DMS 273 (cell line): ENCODE results near the gene PPARGC1A.

Experiments
- DNase-seq: peaks from one replicate; lab custom pipeline; 2025; ENCODE audit not compliant: unreplicated experiment; lab: John Stamatoyannopoulos, UW

Gene PPARGC1A, protein sequence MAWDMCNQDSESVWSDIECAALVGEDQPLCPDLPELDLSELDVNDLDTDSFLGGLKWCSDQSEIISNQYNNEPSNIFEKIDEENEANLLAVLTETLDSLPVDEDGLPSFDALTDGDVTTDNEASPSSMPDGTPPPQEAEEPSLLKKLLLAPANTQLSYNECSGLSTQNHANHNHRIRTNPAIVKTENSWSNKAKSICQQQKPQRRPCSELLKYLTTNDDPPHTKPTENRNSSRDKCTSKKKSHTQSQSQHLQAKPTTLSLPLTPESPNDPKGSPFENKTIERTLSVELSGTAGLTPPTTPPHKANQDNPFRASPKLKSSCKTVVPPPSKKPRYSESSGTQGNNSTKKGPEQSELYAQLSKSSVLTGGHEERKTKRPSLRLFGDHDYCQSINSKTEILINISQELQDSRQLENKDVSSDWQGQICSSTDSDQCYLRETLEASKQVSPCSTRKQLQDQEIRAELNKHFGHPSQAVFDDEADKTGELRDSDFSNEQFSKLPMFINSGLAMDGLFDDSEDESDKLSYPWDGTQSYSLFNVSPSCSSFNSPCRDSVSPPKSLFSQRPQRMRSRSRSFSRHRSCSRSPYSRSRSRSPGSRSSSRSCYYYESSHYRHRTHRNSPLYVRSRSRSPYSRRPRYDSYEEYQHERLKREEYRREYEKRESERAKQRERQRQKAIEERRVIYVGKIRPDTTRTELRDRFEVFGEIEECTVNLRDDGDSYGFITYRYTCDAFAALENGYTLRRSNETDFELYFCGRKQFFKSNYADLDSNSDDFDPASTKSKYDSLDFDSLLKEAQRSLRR

DNA sequence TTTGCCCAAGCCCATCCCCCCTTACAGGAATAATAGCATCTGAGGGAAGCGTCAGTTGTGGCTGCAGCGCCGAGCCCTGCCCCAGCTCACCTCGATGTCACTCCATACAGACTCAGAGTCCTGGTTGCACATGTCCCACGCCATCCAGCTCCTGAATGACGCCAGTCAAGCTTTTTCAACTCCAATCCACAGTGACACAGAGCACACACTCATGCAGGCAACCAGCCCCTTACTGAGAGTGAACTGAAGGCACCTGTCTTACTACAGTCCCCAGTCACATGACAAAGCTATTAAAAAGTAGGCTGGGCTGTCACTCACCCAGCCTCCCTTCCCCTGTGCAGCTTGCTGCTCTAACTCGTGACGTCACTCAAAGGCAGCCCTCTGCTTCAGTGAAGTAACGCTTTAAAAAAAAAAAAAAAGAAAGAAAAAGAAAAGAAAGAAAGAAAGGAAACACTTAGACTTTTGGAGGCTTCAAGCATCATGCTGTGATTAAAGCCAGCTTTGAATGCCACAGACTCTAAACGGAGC is at the start of gene PPARGC1A:
Gene PPARGC1A, minus strand, starts transcription at position 234 of the 528 bp plus-strand sequence. Its CDS starts 90 bp downstream, at position 144.
- peak; percentile 61 for DNase-seq

DNA sequence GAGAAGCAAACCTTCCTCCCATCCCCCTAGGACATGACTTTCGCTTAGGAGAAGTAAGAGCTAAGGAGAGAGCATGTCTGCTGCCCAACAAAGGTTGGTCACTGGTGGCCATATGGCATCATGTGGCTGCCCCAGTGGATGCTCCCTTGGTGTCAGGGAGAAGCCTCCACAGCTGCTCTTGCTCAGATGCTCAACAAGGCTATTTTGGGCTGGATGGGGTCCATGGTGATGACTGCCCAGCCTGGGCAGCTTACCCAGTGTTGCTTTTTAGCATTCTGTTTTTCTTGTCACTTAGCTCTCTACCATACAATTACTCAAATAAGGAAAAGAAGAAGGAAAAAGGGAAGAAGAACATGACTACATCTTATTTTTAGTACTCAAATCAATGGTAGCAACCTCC is 48.9 kb upstream of the PPARGC1A start:
- no peak for DNase-seq

DNA sequence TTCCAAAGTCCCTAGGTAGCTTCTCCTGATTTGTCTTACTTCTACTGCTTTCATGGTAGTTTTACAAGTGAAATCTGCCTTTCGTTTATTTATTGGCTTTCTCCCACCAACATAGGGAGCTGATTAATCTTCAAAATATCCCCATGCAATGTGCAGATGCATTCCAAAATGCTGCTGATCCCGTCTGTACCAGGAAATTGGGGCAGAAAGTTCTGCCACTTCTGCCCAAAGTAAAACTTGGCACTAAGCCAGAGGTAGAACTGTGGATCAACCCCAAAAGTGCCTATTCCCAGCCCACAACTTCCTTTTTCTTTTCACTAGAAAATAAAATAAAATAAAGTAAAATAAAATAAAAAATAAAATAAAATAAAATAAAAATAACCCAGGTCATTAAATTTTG is 47.3 kb upstream of the PPARGC1A start:
- no peak for DNase-seq

DNA sequence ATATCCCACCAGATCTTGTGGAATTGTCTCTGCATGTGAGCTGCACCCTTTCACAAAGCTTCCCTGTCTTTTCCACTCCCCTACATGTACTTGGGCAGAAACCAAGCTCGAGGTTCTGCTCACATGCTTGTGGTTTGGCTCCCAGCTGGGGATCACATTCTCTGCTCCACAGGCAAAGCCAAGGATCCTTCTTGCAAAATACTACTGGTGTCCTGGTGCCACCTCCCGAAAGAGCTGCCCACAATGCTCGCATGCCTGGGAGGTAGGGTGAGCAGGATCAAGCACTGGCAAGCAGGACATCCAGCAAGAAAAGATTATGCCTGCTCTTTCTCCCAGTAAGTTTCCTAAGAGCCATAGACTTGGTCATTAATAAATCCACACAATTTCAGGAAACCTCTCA is 45.1 kb upstream of the PPARGC1A start:
- peak; percentile 2 for DNase-seq

DNA sequence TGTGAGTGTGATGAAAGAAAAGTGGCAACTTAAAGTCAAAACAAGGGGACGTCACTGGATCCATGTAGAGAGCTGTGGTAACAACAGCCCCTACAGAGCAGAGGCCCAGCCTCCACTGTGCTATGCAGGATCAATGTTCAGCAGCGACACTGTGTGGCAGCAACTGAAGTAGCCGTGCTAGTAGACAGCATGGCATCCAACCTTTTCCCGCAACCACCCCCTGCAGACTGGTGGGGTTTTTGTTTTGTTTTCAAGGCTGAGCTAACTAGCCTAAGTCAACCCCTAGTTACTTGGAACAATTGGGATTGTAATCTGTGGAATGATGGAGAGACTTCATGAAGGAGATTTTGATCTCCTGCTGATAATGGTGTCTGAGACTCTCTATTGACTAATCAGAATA is 44.4 kb upstream of the PPARGC1A start:
- DNase-seq, result no peak

DNA sequence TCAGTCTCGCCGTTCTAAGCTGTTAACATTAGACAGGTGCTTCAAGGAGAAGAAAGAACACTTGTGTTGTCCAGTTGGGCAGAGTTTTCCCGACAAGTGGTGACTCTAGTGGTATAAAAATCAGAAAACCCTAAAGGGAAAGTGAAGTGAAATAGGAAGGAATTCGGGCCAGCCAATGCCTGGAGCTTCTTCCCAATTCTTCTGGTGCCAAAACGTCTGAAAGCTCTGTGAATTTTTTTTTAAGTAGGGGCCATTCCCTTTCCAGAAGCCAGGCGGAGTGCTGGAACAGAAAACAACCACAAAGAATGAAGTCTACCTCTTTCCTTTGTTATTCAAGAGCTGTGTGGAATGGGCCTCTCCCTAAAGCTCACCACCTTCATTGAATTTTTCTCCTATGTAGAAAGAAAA is 43.1 kb upstream of the PPARGC1A start:
- no peak for DNase-seq

DNA sequence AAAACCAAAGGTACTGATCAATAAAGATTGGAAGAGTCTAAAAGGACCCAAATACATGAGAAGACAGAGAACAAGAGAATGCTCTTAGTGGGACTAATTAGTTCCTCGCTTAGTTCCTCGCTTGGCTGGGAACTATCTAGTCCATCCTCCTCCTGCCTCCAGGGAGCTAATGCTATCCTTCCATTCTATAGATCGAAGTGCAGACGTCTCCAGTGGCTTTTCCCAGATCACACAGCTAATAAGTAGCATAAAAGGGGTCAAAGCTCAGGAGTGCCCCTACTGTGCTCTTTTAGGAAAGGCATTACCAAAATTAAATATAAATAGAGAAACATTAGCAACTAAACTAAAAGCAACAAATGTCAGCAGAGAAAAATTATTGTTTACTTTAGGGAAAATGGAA is 42.3 kb upstream of the PPARGC1A start:
- DNase-seq, result no peak

DNA sequence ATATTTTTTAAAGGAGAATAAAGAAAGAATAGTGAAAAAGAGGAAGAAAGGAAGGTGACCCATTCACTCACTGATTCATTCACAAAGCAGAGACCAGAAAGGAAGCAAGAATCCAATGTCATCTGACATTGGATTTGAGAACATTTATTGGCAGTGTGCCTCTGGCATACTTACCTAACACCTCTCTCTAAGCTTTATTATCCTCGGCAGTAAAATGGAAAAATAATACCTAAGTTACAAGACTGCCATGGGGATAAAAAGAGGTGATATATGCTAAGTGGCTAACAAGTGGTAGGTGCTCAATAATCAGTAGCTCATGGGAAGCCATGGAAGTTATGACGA is 41.6 kb upstream of the PPARGC1A start:
- no peak for DNase-seq

DNA sequence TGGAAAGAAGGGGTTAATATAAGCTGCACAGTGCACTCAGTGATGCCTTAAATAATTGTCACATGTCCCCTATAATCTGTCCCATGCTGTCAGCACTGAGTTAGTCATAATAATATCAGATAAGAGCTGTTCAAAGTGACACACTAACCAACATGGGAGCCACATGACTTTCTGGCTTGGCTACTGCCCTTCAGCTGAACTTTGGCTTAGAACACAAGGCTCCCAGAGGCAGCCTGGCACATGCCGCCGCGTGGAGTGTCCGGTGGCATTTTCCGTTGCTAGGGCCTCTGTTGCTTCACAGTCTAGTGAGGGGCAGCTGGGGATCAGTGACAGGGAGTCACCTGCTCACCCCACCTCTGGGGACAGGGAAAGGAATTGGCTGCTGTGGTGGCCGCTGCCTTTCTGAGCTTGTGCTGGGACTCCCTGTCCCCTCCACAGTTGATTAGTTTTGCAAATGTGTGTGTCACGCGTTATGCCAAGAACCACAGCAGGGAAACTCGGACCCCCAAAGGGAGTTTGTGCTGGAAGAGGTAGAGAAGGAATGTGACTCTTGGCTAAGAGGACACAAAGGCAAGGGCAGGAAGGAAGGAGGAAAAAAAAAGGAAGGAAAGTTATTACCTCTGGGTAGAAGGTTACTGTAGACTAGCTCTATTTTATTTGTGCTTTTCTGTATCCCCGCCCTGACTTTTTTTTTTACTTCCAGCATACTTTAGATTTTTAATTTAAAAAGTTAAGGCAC is 41.1 kb upstream of the PPARGC1A start:
- peak; percentile 1 for DNase-seq

DNA sequence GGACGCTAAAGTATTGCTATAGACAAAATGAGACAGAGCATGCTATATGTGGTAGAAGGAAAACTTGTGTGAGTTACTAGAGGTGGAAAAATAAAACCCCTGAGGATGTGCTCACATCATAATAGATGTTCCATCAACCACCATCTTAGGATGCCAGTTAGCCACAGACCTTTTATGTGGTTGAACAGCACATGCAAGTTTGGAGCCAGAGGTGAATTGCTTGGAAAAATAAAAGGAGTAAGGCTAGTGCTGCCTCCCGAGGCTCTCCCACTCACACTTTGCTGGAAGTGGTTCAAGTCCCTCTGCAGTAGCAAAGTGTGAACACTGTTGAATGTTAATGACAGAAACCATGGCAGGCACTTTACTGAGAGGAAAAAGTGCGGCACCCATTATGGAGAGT is 39.4 kb upstream of the PPARGC1A start:
- DNase-seq, result no peak

DNA sequence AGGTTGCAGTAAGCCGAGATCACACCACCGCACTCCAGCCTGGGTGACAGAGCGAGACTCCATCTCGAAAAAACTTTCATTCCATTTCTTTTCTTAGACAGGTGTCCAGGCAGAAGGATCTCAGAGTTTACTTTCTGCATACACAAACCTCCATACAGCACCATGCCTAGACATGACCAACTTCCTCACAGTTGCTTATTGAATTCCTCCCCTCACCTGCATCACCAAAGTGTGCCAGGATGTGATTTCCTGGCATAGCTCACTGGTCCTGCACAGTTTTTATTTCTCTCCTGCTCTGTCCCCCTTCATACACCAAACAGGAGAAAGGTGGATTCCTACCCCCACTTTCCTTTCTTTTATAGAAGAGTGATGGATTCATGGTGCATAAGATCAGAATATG is 34.7 kb upstream of the PPARGC1A start:
- no peak for DNase-seq

DNA sequence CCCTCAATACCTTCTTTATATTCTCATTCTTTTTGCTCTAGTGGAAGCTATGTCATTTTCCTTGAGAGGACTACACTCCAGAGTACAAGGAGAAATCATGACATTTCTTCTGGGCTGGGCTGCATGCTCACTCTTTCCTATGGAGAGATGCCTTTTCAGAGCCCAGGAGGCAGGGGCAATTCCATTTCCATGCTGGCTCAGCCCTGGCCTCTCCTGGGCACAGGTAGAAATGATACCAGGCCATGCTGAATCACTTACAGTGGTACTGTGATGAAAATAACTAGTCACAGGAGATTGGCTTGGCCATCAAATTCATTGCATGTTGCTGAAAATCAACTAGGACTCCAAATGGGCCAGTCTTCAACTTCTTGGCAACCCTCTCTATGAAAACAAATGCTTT is 34.0 kb upstream of the PPARGC1A start:
- no peak for DNase-seq

DNA sequence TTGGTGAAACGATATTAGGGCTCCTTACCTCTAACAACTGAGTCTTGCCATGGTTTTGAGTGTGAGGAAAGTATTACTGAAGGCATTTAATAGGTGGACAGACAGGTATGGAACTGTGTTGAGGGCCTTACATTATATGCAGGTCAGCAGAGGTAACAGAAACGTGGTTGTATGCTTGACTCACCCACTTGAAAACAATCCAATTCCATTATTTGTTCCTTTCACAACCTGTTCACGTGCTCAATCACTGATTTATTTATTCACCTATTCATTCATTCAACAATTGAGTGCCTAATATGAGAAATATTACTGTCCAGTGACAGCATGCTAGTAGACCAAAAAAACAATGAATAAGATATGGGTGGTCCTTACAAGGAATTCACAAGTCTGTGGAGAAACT is 33.3 kb upstream of the PPARGC1A start:
- DNase-seq, result no peak

DNA sequence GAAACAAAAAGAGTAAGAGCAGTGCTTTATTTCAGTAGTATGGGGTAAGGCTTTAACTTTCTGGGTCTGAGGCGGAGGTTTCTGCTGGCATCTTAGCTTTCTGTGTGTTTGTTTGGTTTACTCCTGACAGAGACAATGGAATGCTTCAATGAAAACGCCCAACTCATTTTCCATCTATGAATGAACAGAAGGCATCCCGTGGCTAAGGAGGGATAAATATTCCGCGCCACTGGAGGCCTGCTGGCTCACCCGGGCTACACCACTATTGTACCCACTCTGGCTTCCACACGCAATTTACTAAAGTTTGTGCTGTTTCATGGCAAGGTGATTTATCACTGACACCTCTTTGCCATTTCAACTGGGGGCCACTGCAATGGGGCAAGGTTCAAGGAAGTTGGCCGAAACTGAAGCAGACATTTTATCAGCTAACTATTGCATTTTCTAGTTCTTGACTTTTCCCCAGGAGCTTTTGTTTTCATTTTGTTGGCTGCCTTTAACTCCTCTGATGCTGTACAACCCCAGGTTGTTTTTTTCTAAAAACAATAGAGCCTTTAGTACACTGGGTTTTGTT is 32.8 kb upstream of the PPARGC1A start:
- no peak for DNase-seq

DNA sequence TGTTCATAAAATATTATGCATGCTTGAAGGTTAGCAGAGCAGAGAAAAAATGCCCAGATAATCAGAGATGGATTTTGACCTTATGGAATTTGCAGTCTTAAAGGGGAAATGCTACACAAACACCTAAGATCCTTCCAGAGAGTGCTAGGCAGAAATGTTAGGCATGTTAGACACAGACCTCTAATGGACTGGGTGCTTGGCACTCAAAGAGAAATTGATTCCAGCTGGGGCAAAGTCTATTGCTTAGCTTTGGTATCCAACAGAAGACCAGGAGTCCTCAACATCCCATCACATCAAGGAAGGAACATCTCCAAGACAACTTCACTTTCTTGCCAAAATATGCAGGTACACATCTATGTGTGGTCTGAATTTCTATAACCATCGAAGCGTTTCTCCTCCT is 32.2 kb upstream of the PPARGC1A start:
- DNase-seq, result no peak

DNA sequence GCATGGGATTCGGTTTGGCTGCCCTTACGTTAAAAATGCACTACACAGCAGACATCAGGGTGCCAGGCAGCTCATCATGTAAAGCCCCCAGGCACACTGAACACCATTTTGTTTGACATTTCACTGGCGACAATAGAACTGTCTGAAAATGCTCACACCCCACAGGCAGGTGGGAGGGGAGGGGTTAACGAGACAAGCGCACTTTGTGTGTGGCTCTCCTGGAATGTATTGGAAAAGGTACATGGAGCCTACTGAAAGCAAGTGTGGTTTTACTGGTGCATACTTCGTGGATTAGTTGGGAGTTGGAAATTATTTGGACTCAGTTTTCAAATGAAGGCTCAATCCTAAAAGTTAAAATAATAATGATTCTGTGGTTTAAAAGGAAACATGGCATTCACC is 31.6 kb upstream of the PPARGC1A start:
- no peak for DNase-seq

DNA sequence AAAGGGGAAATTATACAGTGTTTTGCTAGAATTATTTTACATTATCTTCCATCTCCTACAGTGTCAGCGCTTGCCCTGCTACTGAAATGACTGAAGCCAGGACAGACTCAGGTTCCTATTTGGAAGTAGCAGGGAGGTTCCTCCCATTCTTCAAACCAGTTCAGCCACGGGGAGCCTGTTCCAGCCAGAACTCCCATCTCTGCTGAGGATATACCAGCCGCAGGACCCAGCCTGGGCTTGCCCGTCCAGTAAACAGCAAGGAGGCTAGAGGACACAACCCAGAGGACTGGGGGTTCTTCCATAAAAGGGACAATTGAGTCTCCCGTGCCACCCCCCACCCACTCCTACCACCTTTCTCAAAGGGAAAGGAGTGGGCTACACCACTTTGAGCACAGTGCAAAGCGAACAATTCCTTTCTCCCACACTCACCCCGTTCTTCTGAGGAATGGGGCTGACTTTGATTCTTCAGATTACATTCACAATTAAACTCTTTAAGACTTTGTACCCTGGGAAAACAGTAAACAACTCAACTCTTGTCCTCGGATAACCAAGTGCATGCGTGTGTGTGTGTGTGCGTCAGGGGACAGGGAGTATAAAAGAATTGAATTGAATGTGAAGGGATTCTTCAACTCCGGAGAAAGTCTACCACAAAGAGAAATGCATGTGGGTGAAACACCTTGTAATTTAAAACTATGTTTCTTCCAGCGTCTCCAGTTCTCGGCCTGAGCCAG is 31.0 kb upstream of the PPARGC1A start:
- DNase-seq, result no peak

DNA sequence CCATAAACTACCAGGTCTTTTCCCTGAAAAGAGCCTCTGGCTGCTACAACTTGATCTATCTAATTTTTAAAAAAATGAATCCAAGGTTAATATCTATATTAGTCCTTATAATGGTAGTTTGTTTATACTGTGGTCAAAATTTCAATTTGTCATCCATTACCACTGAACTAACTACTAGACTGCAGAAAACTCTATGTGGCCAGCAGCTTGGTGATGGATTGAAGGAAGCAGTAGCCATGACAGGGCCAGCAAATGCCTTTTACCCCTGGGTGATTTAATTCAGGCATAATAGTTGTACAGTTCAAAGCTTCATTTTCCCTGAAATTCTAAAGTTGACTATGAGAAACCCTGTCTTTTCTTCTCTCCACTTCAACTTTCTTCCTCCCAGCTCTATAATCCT is 30.4 kb upstream of the PPARGC1A start:
- DNase-seq, result no peak

DNA sequence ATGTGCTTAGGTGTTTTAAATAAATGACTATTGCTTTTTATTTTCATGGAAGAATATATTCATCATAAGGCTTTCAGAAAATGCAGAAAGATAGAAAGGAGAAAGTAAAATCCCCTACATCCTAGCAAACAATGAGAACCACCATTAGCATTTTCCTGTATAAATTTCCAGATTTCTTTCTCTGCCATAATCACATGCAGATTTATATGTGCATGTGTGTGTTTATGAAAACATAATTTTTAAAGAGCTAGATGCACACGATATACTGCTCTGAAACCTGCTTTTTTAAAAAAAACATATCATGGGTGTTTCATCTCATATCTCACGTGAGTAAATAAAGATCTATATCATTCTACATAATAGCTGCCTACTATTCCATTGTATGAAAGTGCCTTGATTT is 26.4 kb upstream of the PPARGC1A start:
- DNase-seq, result no peak

DNA sequence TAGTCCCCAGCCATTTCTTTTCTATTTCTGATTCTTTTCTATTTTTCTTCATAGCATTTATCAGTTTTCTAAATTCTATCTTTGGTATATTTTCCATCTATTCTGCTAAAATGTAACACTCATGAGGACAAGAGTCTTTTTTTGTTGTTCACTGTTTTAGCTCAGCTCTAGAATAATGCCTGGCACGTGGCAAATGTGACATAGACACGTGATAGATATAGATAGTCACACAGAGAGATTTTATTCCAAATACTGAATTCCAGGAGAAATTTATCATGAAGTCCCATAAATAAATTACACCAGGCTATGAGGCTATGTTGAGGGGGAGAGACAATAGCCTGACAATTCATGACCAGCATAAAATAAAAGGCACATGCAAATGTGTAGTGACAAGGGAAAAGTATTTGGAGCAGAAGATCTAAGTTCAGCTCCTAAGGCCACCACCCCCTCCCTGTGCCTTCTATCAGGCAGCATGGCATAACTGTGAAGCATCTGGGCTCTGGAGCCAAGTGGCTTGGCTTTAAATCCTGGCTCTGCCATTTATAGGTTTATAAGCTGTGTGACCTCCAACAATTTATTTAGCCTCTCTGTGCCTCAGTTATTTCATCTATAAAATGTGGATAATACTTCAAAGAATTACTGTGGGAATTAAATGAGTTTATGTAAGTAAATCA is 25.7 kb upstream of the PPARGC1A start:
- no peak for DNase-seq
